PC-9 (cell line): ENCODE data around the gene ATOH8. TPM values are rescaled to one million over a fixed set of nuclear protein-coding genes. Genes with fewer than 3 reads are reported as not detected.

Experiments
- BruUV-seq: library from RNA; stranded (reverse); fragments of 400-500 nt; replicated peaks from 2 replicates; lab custom pipeline; 2021; lab: Mats Ljungman, UMichigan
- CTCF ChIA-PET: fragments of 300-600 bp; sonication (Branson Sonifier 250); formaldehyde crosslinking; loops from one replicate; lab custom pipeline; 2022; ENCODE audit warnings: antibody characterized with exemption; lab: Charles Lee
- POLR2A ChIA-PET: fragments of 300-600 bp; sonication (Branson Sonifier 250); formaldehyde crosslinking; loops from one replicate; lab custom pipeline; 2022; ENCODE audit warnings: antibody characterized with exemption; ENCODE audit not compliant: unreplicated experiment; lab: Charles Lee
- DNase-seq, 2 experiments: peaks; one replicate each; pipeline versions ENCODE4 v3.0.0 to v3.0.0-alpha.2; 2015 to 2022; ENCODE audit warnings: mixed read lengths in 1 of 2
- H2AFZ ChIP-seq: fragments of 200-600 bp; sonication (generic); 2 replicates; pipeline ENCODE4 v1.8.1; 2017; ENCODE audit warnings: antibody characterized with exemption
- H3F3A ChIP-seq: fragments of 200-600 bp; sonication (generic); 2 replicates; pipeline ENCODE4 v1.8.1; 2017; ENCODE audit warnings: antibody characterized with exemption, mild to moderate bottlenecking, low read depth; ENCODE audit not compliant: insufficient read depth
- H3K27ac ChIP-seq: fragments of 200-600 bp; sonication (generic); 2 replicates; pipeline ENCODE4 v1.6.1; 2016; ENCODE audit warnings: mixed run types
- H3K27me3 ChIP-seq: fragments of 200-600 bp; sonication (generic); 2 replicates; pipeline ENCODE4 v1.6.1; 2016; ENCODE audit warnings: low read depth, mixed run types; ENCODE audit not compliant: insufficient read depth
- H3K36me3 ChIP-seq: fragments of 200-600 bp; sonication (generic); 2 replicates; pipeline ENCODE4 v1.6.1; 2016; ENCODE audit warnings: low read depth, mixed run types
- H3K4me1 ChIP-seq: fragments of 200-600 bp; sonication (generic); replicated peaks from 2 replicates; pipeline ENCODE4 v1.6.1; 2016; ENCODE audit warnings: mixed run types; ENCODE audit not compliant: insufficient read depth
- H3K4me2 ChIP-seq: fragments of 200-600 bp; sonication (generic); 2 replicates; pipeline ENCODE4 v1.6.1; 2017; ENCODE audit warnings: mixed run types
- H3K4me3 ChIP-seq: fragments of 200-600 bp; sonication (generic); 2 replicates; pipeline ENCODE4 v1.6.1; 2016; ENCODE audit warnings: mixed run types
- H3K79me2 ChIP-seq: fragments of 200-600 bp; sonication (generic); 2 replicates; pipeline ENCODE4 v1.6.1; 2017; ENCODE audit warnings: low read depth, mixed run types
- H3K9me2 ChIP-seq: fragments of 200-600 bp; sonication (generic); 2 replicates; pipeline ENCODE4 v1.8.1; 2017; ENCODE audit warnings: mild to moderate bottlenecking; ENCODE audit not compliant: insufficient read depth
- H3K9me3 ChIP-seq: fragments of 200-600 bp; sonication (generic); 2 replicates; pipeline ENCODE4 v1.8.1; 2016; ENCODE audit warnings: low read depth; ENCODE audit not compliant: insufficient read depth
- H4K20me1 ChIP-seq: fragments of 200-600 bp; sonication (generic); 2 replicates; pipeline ENCODE4 v1.8.1; 2017; ENCODE audit not compliant: insufficient read depth
- CTCF ChIP-seq: fragments of 200-600 bp; sonication (generic); conservative IDR thresholded peaks from 2 replicates; pipeline ENCODE4 v1.6.1; 2017; ENCODE audit warnings: mixed run types, antibody characterized with exemption, mild to moderate bottlenecking, moderate library complexity
- EZH2 ChIP-seq: fragments of 200-600 bp; sonication (generic); IDR thresholded peaks from 2 replicates; pipeline ENCODE4 v1.8.0; 2017; ENCODE audit warnings: antibody characterized with exemption, low read depth
- intact Hi-C: fragments of 100-400 bp; cut with micrococcal nuclease; formaldehyde crosslinking; loops from one replicate; pipeline ENCODE4 v1.10.0; 2022; ENCODE audit not compliant: unreplicated experiment
- total RNA-seq: library from RNA; stranded (reverse); gene quantifications from 2 replicates; pipeline ENCODE4 v1.2.3, GENCODE V29; 2021

The ATOH8 gene
- total RNA-seq, 1 experiment from 2014 or later, result not detected

DNA sequence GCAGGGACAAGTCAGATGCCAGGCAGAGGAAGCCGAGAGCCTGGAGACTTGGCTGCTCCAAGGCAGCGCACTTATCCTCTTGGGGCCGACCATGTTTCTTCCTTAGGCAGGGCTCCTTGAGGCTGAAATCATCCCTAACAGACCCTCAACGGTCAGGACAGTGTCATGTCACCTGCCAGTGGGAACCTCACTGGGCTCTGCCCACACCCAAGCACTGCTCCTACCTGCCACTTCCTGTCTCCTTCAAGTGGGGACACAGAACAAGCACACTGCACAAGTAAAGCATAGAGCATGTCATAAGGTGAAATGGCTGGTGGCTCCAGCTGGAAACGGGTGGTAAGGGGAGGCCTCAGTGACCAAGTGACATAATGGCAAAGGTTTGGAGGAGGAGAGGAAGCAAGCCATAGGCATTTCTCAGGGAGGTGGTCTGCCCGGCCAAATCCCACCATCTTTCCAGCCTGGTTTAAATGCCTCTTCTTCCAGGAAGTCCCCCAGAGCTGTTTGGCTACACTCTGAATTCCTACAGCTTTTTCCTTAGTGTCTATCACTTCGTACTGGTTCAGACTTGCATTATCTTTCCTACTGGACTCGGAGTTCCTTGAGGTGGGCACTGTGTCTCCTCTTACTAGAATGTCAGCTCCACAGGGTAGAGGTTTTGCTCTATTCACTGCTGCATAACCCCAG lies 7.3 kb upstream of the ATOH8 start:
- no peak overlapping the region for H2AFZ ChIP-seq
- no peak overlapping the region for H3K4me2 ChIP-seq
- no peaks in the 10 kb centered on the region for H3K79me2 ChIP-seq
- no peak for DNase-seq
- H3K9me2 ChIP-seq, result no peaks in the 10 kb centered on the region
- peaks cover 16% of the 10 kb centered on the region for H3K4me1 ChIP-seq
- CTCF ChIA-PET, result no interaction called here
- H3K27ac ChIP-seq, result no peak overlapping the region
- H3K4me3 ChIP-seq, result no peak overlapping the region
- no TSS peak for BruUV-seq
- H4K20me1 ChIP-seq, result no peaks in the 10 kb centered on the region
- POLR2A ChIA-PET, result no interaction called here
- H3K9me3 ChIP-seq, result no peaks in the 10 kb centered on the region
- TF ChIP-seq EZH2, result no peak
- TF ChIP-seq CTCF, result no peak
- H3F3A ChIP-seq, result peaks cover 3% of the 10 kb centered on the region; the same call in 1 of the 2 replicates
- intact Hi-C loops, result no loop called here
- H3K27me3 ChIP-seq, result peaks cover 39% of the 10 kb centered on the region; the same call in 1 of the 2 replicates
- H3K36me3 ChIP-seq, result no peaks in the 10 kb centered on the region

DNA sequence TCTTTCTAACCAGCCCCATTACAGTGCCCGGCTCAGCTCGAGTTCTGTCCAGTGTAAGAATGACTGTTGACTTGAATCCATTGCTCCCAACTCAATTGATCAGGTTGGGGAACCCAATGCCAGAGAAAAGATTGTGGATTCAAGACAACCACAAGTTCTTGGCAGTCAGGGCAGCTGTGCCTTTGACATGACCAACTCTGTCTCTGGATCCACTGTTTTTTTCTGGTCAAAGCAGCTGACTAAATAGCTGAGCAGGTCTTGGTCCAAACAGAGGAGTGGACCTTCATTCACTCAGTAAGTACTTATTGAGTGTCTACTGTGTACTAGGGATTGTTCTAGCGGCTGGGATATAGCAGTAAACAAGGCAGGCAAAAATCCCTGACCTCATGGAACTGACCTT lies 6.3 kb upstream of the ATOH8 start:
- Histone ChIP-seq H3K36me3 (no peaks in the 10 kb centered on the region), H3K4me2 (no peak overlapping the region), H3K4me3 (no peak overlapping the region), H3K9me3 (no peaks in the 10 kb centered on the region), H3K79me2 (no peaks in the 10 kb centered on the region), H3K27ac (no peak overlapping the region), H2AFZ (no peak overlapping the region), H3K27me3 (peaks cover 49% of the 10 kb centered on the region), H4K20me1 (no peaks in the 10 kb centered on the region), H3K4me1 (peaks cover 6% of the 10 kb centered on the region), H3F3A (no peaks in the 10 kb centered on the region; the same call in 1 of the 2 replicates), H3K9me2 (no peaks in the 10 kb centered on the region)
- no TSS peak for BruUV-seq
- intact Hi-C loops, result no loop called here
- POLR2A ChIA-PET, result no interaction called here
- no peak for TF ChIP-seq CTCF
- CTCF ChIA-PET, result no interaction called here
- DNase-seq, result no peak

DNA sequence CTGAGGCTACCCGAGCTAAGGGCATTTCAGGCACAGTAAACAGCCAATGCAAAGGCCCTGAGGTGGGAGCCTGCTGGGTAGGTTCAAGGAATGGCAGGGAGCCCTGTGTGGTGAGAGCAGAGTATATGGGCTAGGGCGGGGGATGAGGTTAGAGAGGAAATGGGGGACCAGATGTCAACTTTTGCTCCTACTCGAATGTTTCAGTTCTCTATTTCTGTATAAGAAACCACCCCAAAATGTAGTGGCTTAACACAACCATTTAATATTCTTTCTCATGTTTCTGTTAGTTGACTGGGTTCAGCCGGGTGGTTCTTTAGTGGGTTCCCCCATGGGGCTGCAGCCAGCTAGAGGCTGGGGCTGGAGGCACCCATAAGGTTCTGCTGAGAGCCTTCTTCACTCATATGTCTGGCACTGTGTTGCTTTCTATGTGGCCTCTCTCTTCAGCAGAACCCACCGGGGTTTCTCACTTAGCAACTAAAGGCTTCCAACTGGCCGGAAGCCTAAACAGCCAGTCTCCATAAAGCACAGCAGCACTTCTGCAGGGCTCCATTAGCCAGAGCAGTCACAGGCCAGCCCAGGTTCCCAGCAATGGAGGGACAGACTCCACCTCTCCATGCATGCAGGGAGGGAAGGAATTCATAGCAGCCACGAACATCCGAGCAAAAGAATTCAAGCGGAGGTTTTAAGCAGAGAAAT lies 5.6 kb upstream of the ATOH8 start:
- Histone ChIP-seq H3K27me3 (peaks cover 56% of the 10 kb centered on the region), H3K9me2 (no peaks in the 10 kb centered on the region), H4K20me1 (no peaks in the 10 kb centered on the region), H3K4me1 (no peaks in the 10 kb centered on the region), H3K79me2 (no peaks in the 10 kb centered on the region), H3K4me2 (no peak overlapping the region), H2AFZ (no peak overlapping the region), H3F3A (no peaks in the 10 kb centered on the region; the same call in 1 of the 2 replicates), H3K27ac (no peak overlapping the region), H3K36me3 (no peaks in the 10 kb centered on the region), H3K9me3 (no peaks in the 10 kb centered on the region), H3K4me3 (no peak overlapping the region)
- ChIA-PET POLR2A (no interaction called here), CTCF (no interaction called here)
- DNase-seq, result no peak
- no TSS peak for BruUV-seq
- intact Hi-C loops, result no loop called here
- TF ChIP-seq EZH2 (no peak), CTCF (no peak)
